Lower leg skin (tissue), 3 donors: ENCODE data around the gene ACAP1.

Experiments
- POLR2A ChIP-seq, 2 donors: fragments of 450-650 bp; IDR thresholded peaks; one replicate each; pipeline ENCODE4 v1.6.1; 2016 to 2017; ENCODE audit warnings: antibody characterized with exemption in 2 of 2, mild to moderate bottlenecking in 1 of 2, moderate library complexity in 1 of 2
- TF ChIP-seq, protein P1 (sequence below), 3 donors: fragments of 450-650 bp; IDR thresholded peaks; one replicate each; pipeline ENCODE4 v1.5.1; 2016; ENCODE audit warnings: antibody characterized with exemption in 3 of 3, mild to moderate bottlenecking in 3 of 3, moderate library complexity in 2 of 3

DNA sequence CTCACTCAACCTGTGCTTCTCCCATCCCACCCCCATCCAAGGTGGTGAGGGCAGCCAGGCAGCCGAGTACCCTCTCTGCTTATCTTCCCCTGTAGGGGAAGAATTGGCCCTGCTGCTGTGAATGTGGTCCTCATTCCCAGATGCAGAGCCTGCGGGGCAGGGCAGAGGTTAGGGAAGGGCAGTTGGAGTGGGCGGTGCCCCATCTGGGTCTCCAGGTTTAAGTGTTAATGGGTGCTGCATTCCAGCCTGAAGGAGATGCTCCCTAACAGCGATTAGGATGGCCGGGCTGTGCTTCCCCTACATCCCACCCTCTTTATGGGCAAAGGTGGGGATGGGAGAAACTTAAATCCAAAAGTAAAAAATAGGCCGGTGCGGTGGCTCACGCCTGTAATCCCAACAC lies 30.8 kb downstream of the ACAP1 start:
- TF ChIP-seq, protein P1, sequence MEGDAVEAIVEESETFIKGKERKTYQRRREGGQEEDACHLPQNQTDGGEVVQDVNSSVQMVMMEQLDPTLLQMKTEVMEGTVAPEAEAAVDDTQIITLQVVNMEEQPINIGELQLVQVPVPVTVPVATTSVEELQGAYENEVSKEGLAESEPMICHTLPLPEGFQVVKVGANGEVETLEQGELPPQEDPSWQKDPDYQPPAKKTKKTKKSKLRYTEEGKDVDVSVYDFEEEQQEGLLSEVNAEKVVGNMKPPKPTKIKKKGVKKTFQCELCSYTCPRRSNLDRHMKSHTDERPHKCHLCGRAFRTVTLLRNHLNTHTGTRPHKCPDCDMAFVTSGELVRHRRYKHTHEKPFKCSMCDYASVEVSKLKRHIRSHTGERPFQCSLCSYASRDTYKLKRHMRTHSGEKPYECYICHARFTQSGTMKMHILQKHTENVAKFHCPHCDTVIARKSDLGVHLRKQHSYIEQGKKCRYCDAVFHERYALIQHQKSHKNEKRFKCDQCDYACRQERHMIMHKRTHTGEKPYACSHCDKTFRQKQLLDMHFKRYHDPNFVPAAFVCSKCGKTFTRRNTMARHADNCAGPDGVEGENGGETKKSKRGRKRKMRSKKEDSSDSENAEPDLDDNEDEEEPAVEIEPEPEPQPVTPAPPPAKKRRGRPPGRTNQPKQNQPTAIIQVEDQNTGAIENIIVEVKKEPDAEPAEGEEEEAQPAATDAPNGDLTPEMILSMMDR (IDR thresholded peaks at IDR 0.05): no peak
- TF ChIP-seq POLR2A (IDR thresholded peaks at IDR 0.05): no peak
